HG02588 (cell line): ENCODE data around the gene ATRNL1.

Experiments used
- ATAC-seq: cut with Tn5 transposase; IDR thresholded peaks from one replicate; pipeline ENCODE4 v1.9.1; 2021; ENCODE audit warnings: mild to moderate bottlenecking, moderate library complexity; ENCODE audit not compliant: unreplicated experiment

Gene ATRNL1, protein sequence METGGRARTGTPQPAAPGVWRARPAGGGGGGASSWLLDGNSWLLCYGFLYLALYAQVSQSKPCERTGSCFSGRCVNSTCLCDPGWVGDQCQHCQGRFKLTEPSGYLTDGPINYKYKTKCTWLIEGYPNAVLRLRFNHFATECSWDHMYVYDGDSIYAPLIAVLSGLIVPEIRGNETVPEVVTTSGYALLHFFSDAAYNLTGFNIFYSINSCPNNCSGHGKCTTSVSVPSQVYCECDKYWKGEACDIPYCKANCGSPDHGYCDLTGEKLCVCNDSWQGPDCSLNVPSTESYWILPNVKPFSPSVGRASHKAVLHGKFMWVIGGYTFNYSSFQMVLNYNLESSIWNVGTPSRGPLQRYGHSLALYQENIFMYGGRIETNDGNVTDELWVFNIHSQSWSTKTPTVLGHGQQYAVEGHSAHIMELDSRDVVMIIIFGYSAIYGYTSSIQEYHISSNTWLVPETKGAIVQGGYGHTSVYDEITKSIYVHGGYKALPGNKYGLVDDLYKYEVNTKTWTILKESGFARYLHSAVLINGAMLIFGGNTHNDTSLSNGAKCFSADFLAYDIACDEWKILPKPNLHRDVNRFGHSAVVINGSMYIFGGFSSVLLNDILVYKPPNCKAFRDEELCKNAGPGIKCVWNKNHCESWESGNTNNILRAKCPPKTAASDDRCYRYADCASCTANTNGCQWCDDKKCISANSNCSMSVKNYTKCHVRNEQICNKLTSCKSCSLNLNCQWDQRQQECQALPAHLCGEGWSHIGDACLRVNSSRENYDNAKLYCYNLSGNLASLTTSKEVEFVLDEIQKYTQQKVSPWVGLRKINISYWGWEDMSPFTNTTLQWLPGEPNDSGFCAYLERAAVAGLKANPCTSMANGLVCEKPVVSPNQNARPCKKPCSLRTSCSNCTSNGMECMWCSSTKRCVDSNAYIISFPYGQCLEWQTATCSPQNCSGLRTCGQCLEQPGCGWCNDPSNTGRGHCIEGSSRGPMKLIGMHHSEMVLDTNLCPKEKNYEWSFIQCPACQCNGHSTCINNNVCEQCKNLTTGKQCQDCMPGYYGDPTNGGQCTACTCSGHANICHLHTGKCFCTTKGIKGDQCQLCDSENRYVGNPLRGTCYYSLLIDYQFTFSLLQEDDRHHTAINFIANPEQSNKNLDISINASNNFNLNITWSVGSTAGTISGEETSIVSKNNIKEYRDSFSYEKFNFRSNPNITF (N-terminal part only)

DNA sequence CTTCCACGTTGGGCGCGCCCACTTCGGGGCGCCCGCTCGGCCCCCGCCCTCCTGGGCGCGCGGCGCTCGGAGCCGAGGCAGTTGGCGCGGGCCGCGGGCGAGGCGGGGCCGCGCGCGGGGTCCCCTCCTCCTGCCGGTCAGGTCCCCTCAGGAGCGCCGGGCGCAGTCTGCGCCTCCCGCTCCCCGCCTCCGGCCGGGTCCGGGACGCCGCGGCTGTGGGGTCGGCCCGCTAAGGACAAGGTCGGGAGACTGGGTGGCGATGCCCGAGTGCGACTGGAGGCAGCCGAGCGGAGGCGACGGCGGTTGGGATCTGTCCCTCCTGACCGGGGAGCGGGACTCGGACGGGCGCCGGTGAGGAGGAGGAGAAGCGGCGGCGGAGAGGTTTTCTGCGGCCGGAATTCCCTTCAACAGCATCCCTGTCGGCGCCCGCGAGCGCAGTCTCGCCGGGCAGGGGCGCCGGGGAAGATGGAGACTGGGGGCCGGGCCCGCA is at the start of gene ATRNL1:
TSS of gene ATRNL1 (plus strand) at position 80 of the 490 bp plus-strand sequence. CDS start at position 466, 386 bp downstream.
- peak; percentile 57 for ATAC-seq

DNA sequence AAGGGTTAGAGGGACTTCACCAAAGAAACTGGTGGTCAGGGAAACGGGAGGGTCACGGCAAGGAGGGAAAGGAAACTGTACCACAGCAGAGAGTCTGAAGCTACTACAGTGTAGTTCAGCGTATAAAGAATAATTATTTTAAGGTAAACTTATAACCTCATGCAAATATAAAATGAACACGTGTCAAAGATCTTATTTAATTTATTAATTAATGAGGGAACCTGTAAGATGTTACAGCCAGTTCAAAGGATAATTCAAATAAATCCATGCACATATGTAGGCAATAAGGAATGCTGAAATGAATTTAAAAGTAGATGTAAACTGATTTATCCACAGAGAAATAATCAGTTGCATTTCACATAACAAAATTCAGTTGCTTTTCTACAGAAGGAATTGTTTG is 49.4 kb upstream of the ATRNL1 start:
- no peak for ATAC-seq

DNA sequence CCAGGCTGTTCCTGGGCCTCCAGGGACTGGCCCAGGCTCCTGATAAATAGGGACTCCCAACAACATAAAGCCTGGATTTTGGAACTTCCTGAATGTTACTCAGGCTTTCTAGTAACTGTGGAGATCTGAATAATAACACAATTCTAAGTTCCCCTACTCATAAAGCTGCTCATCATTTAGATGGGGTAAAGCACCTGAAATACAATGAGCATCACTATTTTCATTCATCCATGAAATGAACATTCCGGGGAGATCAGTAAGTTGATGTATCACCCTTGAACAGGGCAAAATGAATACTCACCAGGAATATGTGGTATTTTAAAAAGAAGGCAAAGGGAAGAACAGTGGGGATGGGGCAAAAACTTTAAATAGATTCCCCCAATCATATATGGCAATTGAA is 48.3 kb upstream of the ATRNL1 start:
- ATAC-seq: no peak

DNA sequence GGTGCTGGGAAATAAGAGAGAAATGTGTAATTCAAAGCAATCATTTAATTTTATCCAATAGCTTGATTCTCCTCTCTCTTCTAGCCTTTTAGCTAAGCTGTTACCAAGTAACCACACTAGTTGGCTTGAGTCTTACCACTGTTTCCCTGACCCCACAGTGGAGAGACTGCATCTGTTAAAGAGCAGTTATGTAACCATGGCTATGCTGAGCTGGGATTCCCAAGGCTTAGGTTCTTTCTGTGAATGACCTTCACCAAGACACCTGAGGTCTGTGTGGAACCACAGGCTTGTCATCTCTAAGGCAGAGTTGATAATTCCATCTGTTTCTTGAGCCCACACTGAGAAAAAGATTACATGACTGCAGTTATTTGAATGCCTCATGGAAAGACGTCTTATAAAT is 47.7 kb upstream of the ATRNL1 start:
- ATAC-seq: no peak

DNA sequence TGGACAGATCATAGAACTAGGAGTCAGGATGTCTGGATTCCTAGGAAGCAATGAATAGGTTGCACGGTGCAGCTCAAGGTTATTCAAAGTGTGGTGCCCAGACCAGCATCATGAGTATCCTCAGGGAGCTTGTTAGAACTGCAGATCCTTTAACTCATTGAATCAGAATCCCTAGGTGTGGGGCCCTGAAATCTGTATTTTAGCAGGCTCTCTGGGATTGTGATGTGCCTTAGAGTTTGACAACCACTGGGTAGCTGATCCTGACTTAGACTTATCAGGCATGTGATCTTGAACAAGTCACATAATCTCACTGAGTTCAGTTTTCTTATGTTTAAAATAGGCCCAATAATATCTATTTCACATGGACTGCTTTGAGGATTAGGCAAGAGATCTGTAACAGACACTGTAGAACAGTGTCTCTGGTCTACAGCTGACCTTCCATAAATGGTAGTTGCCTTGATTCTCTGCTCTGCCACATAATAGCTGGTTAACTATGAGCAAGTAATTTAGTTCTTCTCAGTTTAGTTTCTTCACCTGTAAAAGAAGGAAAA is 46.4 kb upstream of the ATRNL1 start:
- ATAC-seq: no peak

DNA sequence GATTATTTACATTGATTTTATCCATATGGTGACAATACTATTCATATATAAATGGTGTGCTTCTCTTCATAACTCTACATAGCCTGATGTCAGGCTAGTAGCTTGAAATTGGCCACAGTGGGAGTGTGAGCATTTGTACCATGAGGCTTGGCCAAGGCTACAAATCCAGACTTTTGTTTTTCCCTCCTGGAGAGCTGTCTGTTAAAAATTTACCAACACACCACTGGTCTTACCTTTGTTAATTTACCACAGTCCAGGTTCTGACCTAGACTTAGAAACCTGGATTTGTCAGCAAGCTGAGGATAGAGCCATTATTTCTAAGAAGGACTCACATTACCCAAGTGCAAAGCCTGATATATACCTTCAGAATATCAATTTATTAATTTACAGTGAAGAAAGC is 45.5 kb upstream of the ATRNL1 start:
- ATAC-seq: no peak

DNA sequence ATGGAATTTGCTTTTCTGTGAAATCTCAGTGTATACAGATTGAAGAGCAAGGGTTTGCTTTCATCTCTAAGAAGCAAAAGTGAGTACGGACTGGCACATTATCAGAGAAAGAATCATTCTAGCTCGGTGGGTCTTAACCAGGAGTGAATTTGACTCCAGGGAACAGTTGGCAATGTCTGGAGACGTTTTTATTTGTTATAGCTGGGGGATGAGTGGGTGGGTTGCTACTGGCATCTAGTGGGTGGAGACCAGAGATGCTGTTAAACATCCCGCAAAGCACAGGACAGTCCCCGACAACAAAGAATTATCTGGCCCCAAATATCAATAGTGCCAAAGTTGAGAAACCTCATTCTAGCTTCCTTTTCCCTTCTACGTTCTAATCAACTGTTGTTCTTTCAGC is 43.8 kb upstream of the ATRNL1 start:
- no peak for ATAC-seq

DNA sequence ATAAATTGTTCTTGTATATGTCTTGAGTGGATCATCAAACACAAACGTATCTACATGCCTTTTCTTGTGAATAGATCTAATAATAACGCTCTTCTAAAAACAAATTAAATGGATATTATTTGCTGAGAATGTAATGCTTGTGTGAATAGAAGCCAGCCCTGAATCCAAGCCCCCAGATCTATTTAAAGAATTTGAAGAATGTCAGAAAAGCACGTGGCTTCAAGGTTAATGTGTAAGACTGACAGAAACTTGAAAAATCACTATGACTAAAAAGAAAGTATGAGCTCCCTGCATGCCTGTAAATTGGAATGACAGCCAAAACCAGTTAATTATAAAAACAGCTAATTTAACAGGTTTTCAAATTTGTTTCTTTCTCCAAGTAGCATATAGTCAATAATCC is 43.2 kb upstream of the ATRNL1 start:
- ATAC-seq: no peak

DNA sequence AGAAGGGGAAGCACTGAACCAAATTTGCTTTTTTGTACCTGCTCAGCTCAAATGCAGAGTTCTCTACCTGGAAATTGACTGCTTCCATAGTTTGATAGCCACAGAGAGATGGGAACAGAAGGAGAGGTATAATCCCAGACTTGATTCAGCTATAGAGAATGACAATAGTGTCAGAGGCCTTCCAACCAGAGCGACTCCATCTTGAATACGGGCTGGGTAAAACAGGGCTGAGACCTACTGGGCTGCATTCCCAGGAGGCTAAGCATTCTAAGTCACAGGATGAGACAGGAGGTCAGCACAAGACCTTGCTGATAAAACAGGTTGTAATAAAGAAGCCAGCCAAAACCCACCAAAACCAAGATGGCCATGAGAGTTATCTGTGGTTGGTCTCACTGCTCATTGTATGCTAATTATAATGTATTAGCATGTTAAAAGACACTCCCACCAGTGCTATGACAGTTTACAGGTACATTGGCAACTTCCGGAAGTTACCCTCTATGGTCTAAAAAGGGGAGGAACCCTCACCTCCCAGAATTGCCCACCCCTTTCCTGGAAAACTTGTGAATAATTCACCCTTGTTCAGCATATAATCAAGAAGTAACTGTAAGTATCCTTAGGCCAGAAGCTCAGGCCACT is 42.7 kb upstream of the ATRNL1 start:
- no peak for ATAC-seq

DNA sequence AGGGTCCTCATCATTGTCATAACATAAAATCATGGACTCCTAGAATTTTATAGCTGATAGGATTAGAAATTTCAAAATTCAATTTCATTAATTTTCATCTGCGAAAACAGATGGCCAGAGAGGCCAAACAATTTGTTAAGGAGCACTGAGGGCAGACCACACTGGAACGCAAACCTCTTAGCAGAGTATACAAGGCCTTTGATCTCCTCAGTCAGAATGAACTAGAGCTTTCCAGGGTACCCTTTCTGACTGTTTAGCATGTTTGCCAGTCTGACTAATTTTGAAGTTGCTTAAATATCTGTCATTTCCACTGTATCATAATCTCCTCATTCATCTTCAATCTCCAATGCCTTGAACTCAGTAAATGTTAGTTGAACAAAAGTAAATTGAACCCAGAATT is 41.9 kb upstream of the ATRNL1 start:
- ATAC-seq: no peak

DNA sequence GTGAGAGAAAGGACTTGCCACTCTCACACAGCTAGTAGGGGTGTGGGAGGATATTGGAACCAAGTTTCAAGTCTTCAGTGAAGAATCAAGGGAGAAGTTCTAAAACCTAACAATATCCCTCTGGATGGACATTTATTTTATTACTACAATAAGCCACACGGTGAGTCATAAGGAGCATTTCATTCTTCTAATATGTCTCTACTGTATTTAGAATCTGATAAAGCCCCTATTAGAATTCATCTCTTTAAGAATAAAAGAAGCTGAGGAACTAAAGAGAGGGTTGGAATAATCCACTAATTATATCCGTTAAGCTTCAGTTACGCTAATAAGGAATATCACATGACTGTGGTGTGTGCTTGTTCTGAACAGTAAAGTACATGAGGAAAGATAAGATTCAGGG is 40.9 kb upstream of the ATRNL1 start:
- ATAC-seq: no peak

DNA sequence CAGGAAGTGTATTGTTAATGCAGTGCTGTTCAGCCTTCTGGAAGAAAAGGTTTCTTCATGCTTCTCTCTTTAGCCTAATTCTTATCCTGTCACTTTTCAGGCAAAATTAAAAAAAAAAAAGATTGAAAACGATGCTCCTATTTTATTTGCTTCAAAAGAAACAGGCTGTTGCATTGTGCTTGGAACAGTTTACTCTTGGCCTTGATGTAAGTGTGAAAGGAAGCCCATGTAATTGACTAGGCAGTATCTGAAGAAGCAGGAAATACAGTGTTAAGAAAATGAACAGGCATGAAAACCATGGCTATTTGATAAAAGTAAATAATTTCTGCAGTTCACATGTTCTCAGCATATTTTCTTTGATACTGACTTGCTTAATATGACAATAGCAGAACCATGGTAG is 40.4 kb upstream of the ATRNL1 start:
- no peak for ATAC-seq

DNA sequence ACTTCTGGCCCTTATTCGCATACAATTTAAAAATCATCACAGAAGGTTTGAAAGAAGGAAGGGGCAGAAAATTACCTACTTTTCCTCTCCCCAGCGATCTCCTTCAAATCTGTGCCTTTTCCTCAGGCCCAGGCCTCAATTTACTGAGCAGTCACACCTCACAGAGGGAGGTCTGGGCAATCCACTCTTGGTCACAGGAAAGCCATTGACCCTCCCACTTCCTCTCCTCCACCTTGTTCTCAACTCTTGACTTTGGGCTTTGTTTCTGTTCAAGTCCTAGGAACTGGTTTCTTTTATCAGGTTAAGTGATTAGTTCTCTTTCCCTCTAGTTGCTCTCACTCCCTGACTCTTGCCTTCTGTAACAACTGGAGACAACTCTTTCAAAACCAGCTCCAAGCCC is 37.0 kb upstream of the ATRNL1 start:
- ATAC-seq: no peak

DNA sequence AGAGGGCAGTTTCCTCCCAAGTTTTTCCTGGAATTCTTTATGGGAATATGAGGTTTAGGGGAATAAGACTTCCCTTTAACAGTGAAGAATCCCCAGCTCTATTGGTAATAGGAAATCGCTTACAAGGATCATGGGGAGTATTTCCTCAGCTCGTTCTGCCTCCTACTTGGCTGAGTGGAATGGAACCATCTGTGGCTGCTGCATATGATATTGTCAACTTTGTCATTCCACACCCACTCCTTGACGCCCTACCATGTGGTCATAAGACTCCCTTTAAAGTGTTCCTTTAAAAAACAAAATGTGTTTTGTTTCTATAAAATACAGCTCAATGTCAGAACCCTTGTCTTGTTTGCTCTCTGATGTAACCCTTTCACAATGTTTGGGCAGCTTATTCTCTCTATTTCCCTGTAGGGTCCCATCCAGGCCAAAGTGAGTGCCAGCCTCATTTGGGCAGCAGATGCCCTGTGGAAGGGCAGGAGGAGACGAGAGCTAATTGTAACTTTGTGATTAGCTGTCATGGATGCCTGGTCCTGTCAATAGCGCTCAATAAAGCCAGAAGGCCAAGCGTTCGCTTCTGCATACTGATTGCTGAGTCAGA is 33.8 kb upstream of the ATRNL1 start:
- ATAC-seq: no peak

DNA sequence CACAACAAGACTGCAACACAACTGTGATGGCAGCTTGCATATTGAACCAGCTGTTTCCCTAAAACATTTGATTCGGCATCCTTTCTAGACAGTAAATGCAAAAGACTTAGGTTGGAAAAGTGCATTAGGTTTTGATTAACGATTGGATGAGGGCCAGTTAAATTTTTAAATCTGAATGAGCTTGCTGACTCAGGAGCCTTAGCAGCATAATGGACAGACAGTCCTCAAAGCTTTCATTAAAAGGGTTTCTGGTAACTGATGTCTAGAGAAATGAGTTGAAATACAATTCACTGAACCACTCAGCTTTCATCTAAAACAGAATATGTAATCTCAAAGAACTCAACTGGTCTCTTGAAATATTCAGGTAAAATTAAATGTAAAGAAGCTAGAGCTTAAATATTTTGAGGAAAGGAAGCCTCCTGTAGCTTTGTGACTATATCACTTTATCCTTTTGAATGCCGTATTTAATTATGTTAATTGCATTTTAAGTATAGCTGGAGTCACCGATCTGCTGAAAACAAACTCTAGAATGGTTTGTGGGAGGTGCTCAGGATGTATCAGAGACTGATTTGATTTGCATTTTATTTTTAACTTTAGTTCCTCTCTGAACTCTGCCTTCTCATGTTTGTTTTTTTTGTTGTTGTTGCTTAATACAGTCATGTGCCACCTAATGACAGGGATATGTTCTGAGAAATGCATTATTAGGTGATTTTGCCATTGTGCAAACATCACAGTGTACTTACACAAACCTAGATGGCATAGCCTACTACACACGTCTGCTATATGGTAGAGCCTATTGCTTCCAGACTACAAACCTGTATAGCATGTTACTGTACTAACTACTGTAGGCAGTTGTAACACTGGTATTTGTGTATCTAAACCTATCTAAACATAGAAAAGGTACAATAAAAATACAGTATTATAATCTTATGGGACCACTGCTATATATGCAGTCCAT is 29.2 kb upstream of the ATRNL1 start:
- ATAC-seq: no peak

DNA sequence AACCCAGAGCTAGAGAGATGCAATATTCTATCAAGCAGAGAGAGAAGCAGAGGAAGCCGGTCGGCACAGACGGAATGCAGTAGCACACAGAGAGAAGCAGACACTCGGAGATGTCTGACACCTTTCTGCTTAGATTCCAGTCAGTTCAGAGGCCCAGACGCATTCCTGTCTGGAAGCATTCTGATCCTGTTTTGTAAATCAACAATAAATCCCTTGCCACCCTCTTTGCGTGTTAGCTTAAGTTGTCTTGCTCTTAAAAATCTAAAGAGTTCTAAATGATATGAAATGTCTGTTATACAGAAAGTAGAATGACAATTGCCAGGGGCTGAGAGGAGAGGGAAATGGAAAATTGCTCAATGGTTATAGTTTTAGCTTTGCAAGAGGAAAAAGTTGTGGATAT is 27.4 kb upstream of the ATRNL1 start:
- ATAC-seq: no peak

DNA sequence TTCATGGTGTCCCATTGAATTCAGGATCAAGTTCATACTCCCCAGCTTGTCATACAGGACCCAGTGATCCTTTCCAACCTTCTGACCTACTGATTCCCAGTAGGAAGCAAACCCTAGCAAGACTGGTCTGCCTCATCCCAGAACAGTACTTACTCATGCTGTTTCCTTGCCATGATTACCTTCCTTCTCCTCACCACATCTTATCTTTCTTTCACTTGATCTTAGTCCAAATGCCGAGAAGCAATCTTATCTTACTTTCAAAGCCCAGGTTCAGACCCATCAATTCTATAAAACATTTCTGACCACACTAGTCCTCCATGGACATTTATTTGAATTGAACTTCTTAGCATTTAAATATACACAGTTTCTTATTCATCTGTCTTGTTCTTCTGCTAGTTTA is 26.6 kb upstream of the ATRNL1 start:
- no peak for ATAC-seq

DNA sequence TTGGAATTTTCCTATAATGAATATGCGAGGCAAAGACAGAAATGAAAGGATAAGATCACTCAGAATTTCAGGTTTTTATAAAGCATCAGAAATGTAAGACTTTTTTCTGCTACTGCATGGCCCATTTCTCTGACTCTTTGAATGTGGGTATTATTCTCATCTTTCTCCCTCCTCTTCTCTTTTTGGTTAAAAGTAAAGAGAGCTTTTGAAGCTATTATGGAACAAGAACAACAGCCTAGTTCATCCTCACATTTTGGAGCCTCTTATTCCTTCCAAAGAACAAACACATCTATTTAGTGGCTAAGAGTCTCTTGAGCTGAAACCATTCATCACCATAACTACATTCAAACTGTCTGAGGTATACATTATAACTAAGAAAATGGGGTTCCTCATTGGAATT is 19.4 kb upstream of the ATRNL1 start:
- no peak for ATAC-seq

DNA sequence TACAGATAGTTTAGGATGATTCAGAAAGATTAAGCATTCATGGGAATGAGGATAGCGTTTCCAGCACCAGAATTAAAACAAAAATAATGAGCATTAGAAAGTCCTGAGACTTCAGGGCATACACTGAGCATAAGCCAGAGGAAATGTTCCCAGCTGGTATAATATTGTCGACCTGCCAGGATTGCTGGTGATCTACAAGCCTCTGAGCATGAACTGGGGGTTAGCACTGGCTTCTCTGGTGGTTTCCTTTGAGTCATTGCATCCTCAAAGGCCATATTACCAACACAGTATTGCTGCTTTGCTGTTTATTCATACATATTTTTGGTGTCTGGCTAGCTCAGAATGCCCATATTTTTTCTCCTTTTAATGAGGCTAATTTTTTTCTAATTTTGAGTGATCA is 10.7 kb upstream of the ATRNL1 start:
- ATAC-seq: no peak
